Measurements from ENCODE around the gene CNNM4.

Gene CNNM4

GRCh38 chr2:96861074-96861473 is 100.4 kb downstream of the CNNM4 start:
- ATAC-seq = no peak
- TF ChIP-seq CREB5 (CRISPR knock-in tag; IDR thresholded peaks at IDR 0.05; ENCODE audit: low read depth) (no peak), SNAI2 (CRISPR knock-in tag; IDR thresholded peaks at IDR 0.05) (no peak), TSHZ2 (CRISPR knock-in tag; IDR thresholded peaks at IDR 0.05) (no peak), ZC3H10 (CRISPR knock-in tag; IDR thresholded peaks at IDR 0.05) (no peak), ZFP30 (CRISPR knock-in tag; IDR thresholded peaks at IDR 0.05) (no peak), ARNTL (CRISPR knock-in tag; IDR thresholded peaks at IDR 0.05; ENCODE audit: borderline replicate concordance, low read depth) (no peak), ZNF70 (CRISPR knock-in tag; IDR thresholded peaks at IDR 0.05) (no peak), ISL1 (CRISPR knock-in tag; IDR thresholded peaks at IDR 0.05) (no peak)

Measured in SK-N-SH treated with all-trans-retinoic acid at 6 μM for 48 hours (cell line).